ENCODE measurements around the gene CORO7. TPM values are rescaled to one million over a fixed set of nuclear protein-coding genes. Genes with fewer than 3 reads are reported as not detected.

The CORO7 gene
- total and polyA plus RNA-seq, 9 of the 15 experiments (the other 6 are each of a cell fraction or from before 2014, with no cell fraction given) = 0.45 to 77.2 (median 18.7) TPM

GRCh38 chr16:4433914-4434787 lies 17.8 kb upstream of the CORO7 start (continued):
- TF ChIP-seq PREB (CRISPR knock-in tag; IDR thresholded peaks at IDR 0.05) (no peak), ZNF133 (CRISPR knock-in tag; IDR thresholded peaks at IDR 0.05) (no peak), JUN (IDR thresholded peaks at IDR 0.05; ENCODE audit: borderline replicate concordance, low read depth, low read length) (0 out of 2 replicates have a peak, but pooled peaks have one; percentile 39), JUN (CRISPR knock-in tag; IDR thresholded peaks at IDR 0.05; ENCODE audit: borderline replicate concordance) (no peak), ZHX1 (conservative IDR thresholded peaks at IDR 0.05; ENCODE audit: low read length) (no peak), ZNF511 (CRISPR knock-in tag; IDR thresholded peaks at IDR 0.05) (no peak), BRF1 (IDR thresholded peaks at IDR 0.05; ENCODE audit: borderline replicate concordance, extremely low read depth, insufficient read length) (no peak), HCFC1 (IDR thresholded peaks at IDR 0.05; ENCODE audit: low read depth, low read length) (peak; percentile 44; the same call in 1 of the 2 replicates), BCL6 (CRISPR knock-in tag; IDR thresholded peaks at IDR 0.05) (no peak), PCBP2 (IDR thresholded peaks at IDR 0.05; ENCODE audit: low read depth, low read length, poor library complexity, severe bottlenecking) (no peak), TSHZ1 (CRISPR knock-in tag; IDR thresholded peaks at IDR 0.05) (no peak), RNF219 (CRISPR knock-in tag; IDR thresholded peaks at IDR 0.05) (no peak), CBFB (CRISPR knock-in tag; IDR thresholded peaks at IDR 0.05) (no peak), PML (IDR thresholded peaks at IDR 0.05; ENCODE audit: low read length) (peak; percentile 70), RBM34 (IDR thresholded peaks at IDR 0.05; ENCODE audit: borderline replicate concordance, insufficient read depth, low read length) (no peak), C11orf30 (IDR thresholded peaks at IDR 0.05; ENCODE audit: low read depth) (no peak), CXXC5 (CRISPR knock-in tag; IDR thresholded peaks at IDR 0.05) (no peak)

Measured in K562 (cell line).